GM21717 (cell line): ENCODE results near the gene ITIH3.

Source experiments
- ATAC-seq: cut with Tn5 transposase; IDR thresholded peaks from one replicate; pipeline ENCODE4 v1.9.1; 2021; ENCODE audit warnings: mild to moderate bottlenecking, moderate library complexity; ENCODE audit not compliant: unreplicated experiment

Gene ITIH3

DNA sequence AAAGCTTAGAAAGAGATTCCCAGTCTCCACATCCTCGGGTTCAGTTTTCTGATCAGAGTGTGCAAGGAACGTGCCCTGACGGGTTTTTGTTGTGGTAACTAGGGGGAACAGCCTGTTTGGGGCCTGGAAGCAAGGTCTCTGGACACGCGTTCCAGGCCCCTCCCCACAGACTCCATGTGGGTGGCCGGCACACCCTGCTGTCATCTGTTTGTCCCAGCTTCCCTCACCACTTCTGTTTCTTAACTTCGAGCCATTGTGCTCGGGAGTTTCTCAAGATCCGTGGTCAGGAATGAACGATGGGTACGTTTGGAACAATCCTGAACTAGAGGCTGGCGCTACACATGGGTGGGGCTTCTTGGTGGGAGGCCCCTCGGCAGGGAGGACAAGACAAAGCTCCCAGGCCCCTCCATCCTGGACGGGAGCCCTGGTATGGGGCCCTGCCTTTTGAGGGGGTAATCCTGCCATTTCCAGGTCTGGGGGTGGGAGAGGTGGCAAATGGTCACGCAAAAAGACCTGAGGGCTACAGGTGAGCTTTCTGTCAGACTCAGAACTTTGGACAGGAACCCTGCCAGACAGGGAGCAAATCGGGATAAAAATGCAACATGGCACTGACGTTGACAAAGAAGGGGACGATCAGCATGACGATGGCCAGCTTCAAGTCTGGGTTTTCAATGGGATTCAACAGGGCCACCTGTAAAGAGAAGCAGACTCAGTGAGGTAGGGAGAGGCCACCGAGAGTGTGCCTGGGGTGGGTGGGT is 48.7 kb downstream of the ITIH3 start:
- ATAC-seq = no peak

DNA sequence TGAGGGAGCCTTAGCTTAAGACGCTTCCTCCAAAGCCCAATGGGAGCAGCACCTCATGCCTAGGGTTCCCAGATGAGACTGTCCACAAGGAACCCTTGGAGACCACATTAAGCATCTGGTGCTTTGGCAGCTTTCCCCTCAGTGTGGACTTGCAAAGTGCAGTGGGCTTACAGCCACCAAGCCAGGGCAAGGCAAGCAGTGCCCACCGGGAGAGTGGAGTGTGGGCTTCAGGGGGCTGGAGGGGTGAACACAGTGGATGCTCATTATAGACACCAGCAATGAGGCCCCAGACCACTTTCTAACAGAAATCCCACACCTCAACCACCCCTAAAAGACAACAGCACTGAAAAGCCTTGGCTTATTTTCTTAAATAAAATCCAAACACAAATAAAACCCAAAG is 49.3 kb downstream of the ITIH3 start:
- no peak for ATAC-seq

DNA sequence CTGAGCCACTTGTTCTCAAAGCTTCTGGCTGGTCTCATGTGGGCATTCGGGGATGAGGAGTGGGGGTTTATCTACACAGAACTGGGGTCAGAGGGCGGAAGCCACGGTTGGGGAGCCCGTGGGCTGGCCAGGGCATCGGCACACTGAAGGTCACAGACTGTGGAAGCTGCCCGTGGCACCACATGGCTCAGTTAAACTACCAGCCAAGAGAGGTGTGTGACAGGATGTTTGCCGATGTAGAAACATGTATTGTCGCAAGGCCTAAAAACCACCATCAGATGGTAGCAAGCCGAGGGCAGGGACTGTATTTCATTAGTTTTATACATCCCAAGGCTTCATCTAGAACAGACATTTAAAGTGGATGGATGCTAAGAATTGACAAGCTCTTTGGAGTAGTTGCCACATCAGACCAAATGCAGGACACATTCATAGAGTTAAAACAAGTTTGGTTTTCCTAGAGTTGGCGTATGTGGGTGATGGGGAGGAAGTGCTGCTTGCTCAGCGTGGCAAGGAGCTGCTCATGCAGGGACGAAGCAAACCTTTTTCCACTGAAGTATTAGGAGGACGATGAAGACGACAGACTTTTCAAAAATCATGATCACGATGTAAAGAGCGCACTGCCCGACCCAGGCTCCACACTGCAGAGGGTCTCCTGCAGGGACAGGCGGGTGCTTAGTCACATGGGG is 49.8 kb downstream of the ITIH3 start:
- no peak for ATAC-seq

DNA sequence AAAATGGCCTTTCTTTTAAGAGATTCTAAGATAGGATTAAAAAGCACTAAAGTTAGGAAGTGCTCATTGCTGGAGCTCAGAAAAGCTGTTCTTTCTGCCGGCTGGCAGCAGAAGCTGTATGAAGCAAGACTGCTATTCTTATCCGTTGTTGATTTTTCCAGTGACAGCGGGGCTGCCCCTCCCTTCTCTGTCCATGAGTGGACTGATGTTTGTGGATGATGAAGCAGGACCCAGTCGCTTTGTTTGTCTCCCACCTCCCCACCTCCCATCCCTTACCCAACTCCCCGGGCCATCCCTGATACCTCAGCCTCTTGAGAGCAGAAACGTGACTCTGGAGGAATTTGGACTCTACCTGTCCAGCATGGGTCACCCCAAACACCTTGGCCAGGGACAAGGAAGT is 50.6 kb downstream of the ITIH3 start:
- ATAC-seq = no peak

DNA sequence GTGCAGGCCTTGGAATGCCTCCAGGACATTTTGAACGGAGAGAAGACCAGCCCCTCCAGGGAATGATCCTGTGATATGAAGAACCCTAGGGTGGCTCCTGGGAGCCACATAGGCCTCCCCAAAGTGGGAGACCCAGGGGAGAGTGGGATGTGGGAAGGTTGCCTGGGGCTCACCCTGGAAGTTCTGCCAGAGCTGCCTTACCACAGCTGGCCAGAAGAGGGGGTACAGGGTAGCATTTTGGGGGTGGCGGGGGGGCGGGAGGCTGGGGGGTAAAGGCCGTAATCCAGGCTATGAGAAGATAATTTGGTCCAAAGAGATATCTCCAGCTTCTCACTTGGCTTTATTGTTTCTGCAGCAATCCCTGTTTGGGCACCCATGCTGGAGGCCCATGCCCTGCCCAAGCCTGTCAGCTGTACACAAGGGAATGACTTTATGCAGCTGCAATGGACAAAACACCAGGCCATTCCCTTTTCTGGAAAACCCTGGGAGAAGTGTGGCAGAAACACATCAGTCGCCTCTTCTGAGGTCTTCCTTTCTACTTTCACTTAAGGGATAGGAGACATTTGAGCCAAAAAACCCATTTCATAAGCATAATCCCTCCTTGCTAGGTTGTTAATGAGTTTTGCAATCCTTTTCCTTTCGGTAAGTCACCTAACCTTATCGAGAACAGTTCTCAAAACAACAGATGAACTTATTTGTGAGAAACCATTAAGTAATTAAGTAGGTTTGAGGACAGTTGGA is 51.3 kb downstream of the ITIH3 start:
- ATAC-seq = no peak

DNA sequence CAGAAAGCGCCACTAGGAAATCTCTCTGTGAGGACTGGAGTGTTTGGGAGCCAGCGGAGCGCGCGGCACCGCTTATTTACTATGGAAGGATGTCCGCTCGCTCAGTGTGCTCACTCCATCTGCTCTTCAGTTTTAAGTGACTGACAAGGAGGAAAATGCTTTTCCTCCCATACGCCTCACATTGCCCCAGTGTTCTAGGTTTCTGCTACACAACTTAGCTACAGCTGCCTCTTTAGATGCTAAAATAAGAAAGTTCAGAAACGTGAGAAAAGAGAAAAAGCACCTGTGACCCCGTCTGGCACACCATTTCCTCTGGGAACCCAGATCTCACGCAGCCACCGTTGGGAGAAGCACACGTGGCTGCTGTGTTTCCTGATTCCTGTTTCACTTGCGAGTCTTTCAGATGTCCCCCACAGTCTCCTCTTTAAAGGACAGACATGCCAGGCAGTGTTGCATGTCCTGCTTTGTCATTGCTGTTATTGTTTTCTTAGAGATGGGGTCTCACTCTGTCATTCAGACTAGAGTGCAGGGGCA is 51.9 kb downstream of the ITIH3 start:
- no peak for ATAC-seq

DNA sequence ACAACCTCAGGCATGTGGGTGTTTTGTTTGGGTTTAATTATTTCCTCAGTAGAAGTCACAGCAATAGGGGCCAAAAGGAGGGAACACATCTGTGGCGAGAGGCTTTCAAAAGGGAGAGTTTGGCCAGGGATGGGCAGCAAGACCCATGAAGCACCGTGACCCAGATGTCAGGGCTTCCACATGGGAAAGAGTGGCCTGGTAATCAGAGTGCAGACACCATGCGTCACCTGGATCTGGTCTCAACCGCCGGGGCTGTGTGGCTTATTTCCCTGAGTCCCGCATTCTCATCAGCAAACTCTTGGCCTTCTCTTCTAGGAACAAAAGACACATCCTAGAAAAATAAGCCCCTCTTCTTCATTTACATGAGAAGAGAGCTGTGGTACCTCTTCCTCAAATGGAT is 52.6 kb downstream of the ITIH3 start:
- ATAC-seq = no peak

DNA sequence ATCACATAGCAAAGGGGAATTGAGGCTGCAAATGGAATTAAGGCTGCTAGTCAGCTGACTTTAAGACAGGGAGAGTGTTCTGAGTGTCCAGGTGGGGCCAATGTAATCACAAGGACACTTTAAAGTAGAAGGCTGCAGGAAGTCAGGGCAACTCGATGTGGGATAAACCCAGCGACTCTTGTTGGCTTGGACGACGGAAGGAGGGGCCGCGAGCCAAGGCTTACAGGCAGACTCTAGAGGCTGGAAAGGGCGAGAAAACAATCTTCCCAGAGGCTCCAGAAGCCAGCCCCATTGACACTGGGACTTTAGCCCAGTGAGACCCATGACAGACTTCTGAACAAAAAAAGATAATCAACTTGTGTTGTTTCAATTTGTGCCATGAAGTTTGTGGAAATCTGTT is 53.1 kb downstream of the ITIH3 start:
- no peak for ATAC-seq

DNA sequence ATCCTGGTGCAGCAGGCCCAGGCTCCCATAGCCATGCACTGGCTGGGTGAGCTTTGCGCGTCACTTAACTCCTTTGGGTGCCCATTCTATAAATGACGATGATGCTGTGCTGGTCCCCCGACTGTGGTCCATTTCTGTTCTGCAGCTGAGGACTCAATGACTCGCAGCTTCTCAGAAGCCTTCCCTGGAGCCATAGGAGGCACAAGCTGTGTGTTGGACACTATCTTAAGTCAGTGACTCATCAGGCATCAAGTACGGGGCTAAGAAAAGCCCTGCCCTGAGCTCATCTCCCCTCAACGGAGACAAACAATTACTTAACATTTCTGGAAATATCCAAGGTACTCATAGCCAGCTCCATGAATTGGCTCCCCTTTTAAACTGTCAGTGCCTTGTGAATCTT is 54.0 kb downstream of the ITIH3 start:
- ATAC-seq = no peak

DNA sequence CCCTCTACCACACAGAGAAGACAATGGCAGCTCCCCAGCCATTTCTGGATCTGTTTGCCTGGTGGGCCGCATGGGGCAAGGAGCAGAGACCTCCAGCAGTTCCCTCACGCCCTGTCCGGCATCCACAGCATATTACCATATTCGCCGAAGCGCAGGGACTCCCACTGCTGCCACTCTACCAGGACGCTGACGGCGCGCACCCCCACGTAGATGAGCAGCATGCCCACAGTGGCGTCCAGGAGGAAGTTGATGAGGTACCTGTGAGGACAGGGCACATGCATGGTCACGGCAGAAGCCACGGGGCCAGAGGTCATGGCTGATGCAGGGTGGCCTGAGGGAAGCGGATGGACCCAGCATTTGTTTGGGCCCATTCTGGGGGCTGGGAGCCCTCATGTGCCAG is 55.1 kb downstream of the ITIH3 start:
- no peak for ATAC-seq

DNA sequence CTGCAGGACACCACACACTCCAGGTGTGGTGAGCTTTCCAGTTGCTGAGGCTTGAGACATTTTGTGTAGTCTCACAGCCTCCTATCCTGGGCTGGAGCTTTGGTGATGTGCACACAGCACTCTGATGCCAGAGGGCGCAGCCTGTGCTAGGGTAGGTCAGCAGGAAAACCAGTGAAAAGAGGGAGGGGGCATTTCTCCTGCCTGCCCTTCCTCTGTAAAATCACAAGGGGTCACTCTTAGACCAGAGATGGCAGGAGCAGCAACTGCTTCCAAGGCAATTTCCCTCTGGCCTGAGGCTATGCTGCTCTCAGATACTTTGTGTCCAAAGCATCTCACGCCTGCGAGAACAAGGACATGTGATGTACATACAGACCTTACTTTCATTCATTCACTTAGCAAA is 56.8 kb downstream of the ITIH3 start:
- ATAC-seq = no peak

DNA sequence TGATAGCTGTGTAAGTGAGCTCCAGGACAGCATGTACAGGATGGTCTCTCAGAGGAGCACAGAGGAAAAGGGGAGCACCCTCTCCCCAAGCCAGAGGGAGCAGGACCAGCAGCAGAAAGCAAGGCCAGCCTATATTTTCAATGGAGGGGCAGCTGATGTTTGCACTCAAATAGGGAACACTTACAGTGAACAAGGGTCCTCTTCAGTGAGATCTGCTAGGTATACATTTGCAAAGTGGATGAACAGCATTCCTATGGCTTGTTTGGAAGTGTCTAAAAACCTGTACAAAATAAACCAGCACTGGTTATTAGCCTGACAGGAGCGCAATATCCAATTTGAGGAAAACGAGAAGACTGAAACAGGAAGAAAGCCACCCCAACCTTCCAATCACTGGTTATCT is 57.8 kb downstream of the ITIH3 start:
- no peak for ATAC-seq

DNA sequence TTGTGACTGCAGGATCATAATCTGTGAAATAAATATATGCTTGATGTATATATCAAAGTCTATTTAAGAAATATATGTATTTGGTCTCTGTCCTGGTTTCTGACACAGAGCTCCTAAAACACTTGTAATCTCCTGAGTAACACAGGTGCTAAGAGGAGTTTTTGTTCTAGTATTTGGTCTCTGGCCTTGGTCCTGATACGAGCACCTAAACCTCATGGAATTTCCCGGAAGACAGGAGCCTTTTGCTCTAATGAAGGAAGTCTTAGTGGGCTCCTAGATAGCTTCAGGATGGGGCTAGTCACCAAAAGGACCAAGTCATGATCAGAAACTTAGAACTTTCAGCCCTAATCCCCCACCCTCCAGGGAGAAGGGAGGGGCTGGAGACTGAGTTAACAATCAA is 59.4 kb downstream of the ITIH3 start:
- ATAC-seq = no peak

DNA sequence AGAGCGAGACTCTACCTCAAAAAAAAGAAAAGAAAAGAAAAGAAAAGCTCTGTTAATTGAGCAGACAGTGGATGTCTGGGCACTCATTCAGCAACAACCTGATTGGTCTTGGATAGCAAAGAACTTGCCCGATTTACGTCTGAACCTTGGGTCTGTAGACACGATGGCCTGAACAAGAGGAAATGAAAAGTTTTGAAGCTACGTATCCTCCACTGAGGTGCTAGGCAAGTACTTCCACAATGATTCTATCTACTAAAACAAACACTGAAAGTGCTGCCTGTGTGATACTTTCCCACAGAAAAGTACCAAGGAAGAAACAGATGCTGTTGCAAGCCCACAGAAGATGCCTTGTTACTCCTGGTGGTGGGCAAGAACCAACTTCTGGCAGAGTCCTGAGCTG is 62.1 kb downstream of the ITIH3 start:
- ATAC-seq = peak; percentile 67

DNA sequence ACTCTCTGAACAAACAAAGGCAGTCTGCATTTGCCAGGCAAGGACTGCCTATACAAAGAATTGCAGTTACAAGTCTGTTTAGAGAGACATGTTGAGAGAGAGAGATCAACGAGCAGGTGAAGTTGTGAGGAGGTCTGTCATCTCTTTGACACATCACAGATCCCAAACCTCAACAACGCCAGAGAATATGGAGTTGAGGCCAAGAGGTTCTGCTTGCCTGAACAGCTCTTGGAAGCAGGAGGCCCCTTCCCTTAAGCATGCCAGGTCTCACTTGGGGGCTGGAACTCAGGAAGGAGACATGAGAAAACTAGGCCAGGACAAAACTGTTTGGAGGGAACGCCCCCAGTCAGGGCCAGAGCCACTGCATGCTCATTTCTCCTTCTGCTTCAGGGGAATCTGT is 62.5 kb downstream of the ITIH3 start:
- ATAC-seq = no peak

DNA sequence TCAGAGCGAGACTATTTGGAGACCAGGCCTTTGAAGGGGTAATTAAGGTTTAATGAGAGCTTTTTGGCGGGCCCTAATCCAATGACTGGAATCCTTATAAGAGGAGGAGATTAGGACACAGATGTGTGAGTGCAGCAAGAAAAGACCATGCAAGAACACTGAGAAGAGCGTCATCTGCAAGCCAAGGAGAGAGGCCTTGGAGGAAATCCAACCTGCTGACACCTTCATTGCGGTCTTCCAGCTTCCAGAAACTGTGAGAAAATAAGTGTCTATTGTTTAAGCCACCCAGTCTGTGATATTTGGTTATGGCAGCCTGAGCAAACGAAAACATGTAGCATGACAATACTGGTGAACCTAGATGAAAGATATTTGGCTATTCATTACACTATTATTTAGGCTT is 63.3 kb downstream of the ITIH3 start:
- ATAC-seq = no peak
